KMS-11 (cell line): ENCODE measurements around the gene TMEM38A.
"Not testable (repeated sequence)": the region's sequence is repeated elsewhere in the genome, so short reads cannot be mapped to it uniquely, and the experiment has no call there.

ENCODE experiments used
- H2AFZ ChIP-seq: fragments of 200-600 bp; sonication (generic); 2 replicates; pipeline ENCODE4 v1.6.1; 2016; ENCODE audit warnings: antibody characterized with exemption, mixed run types, low read depth
- H3K27ac ChIP-seq: fragments of 200-600 bp; sonication (generic); 2 replicates; pipeline ENCODE4 v1.6.1; 2016; ENCODE audit warnings: mild to moderate bottlenecking, mixed run types
- H3K27me3 ChIP-seq: fragments of 200-600 bp; sonication (generic); 2 replicates; pipeline ENCODE4 v1.6.1; 2017; ENCODE audit warnings: mild to moderate bottlenecking, low read depth, mixed run types, moderate library complexity; ENCODE audit not compliant: insufficient read depth
- H3K36me3 ChIP-seq: fragments of 200-600 bp; sonication (generic); 2 replicates; pipeline ENCODE4 v1.6.1; 2017; ENCODE audit warnings: mild to moderate bottlenecking, mixed run types; ENCODE audit not compliant: insufficient read depth
- H3K4me1 ChIP-seq: fragments of 200-600 bp; sonication (generic); 2 replicates; pipeline ENCODE4 v1.6.1; 2016; ENCODE audit warnings: mild to moderate bottlenecking, low read depth, mixed run types; ENCODE audit not compliant: poor library complexity, severe bottlenecking
- H3K4me2 ChIP-seq: fragments of 200-600 bp; sonication (generic); 2 replicates; pipeline ENCODE4 v1.7.0; 2016; ENCODE audit warnings: mild to moderate bottlenecking, mixed run types
- H3K4me3 ChIP-seq: fragments of 200-600 bp; sonication (generic); IDR thresholded peaks from 2 replicates; pipeline ENCODE4 v1.6.1; 2017; ENCODE audit warnings: low read depth, low read length, mixed read lengths; ENCODE audit not compliant: insufficient read depth
- H3K79me2 ChIP-seq: fragments of 200-600 bp; sonication (generic); 2 replicates; pipeline ENCODE4 v1.6.1; 2016; ENCODE audit warnings: low read depth, mixed run types; ENCODE audit not compliant: insufficient read depth
- H3K9ac ChIP-seq: fragments of 200-600 bp; sonication (generic); 2 replicates; pipeline ENCODE4 v1.6.1; 2016; ENCODE audit warnings: mild to moderate bottlenecking, mixed run types
- H4K20me1 ChIP-seq: fragments of 200-600 bp; sonication (generic); 2 replicates; pipeline ENCODE4 v1.6.1; 2016; ENCODE audit warnings: mild to moderate bottlenecking, mixed run types; ENCODE audit not compliant: insufficient read depth
- CTCF ChIP-seq: fragments of 200-600 bp; sonication (generic); conservative IDR thresholded peaks from 2 replicates; pipeline ENCODE4 v1.6.1; 2017; ENCODE audit warnings: low read depth, mild to moderate bottlenecking, antibody characterized with exemption, low read length, moderate library complexity, mixed read lengths

Gene TMEM38A

GRCh38 chr19:16649734-16650133 is 11.2 kb upstream of the TMEM38A start:
- H3K27me3 ChIP-seq = no peaks in the 10 kb centered on the region
- no peak for TF ChIP-seq CTCF
- H3K36me3 ChIP-seq = peaks cover 5% of the 10 kb centered on the region; the same call in 1 of the 2 replicates
- H4K20me1 ChIP-seq = no peaks in the 10 kb centered on the region
- peaks cover 31% of the 10 kb centered on the region for H3K4me1 ChIP-seq
- no peak overlapping the region for H2AFZ ChIP-seq
- H3K9ac ChIP-seq = no peak overlapping the region
- H3K79me2 ChIP-seq = peaks cover 14% of the 10 kb centered on the region; the same call in 1 of the 2 replicates
- H3K4me2 ChIP-seq = no peak overlapping the region
- no peak overlapping the region for H3K27ac ChIP-seq
- H3K4me3 ChIP-seq = no peak overlapping the region

DNA sequence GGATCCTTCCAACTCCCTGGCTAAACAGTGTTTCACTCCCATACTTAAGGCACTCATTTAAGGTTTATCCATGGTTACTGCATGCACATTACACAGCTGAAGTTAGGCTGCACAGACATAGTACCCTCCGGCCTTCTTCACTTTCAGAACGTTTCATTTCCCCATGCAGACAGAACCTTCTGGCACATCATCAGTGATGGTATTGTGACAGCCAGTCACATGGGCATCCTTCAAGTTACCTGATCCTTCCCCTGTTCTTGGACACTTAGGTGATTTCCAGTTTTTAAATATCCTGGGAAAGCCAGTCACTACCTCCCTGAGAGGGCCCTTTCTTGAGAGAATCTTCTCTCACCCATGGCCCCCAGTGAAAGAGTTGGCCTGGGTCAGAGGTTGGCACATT is 10.1 kb upstream of the TMEM38A start:
- peaks cover 20% of the 10 kb centered on the region for H3K4me1 ChIP-seq
- H3K9ac ChIP-seq = no peak overlapping the region
- H3K27ac ChIP-seq = no peak overlapping the region
- H3K4me2 ChIP-seq = no peak overlapping the region
- peaks cover 3% of the 10 kb centered on the region; the same call in 1 of the 2 replicates for H3K79me2 ChIP-seq
- no peaks in the 10 kb centered on the region for H4K20me1 ChIP-seq
- no peak overlapping the region for H3K4me3 ChIP-seq
- no peak for TF ChIP-seq CTCF
- H2AFZ ChIP-seq = no peak overlapping the region
- H3K36me3 ChIP-seq = peaks cover 5% of the 10 kb centered on the region; the same call in 1 of the 2 replicates
- H3K27me3 ChIP-seq = no peaks in the 10 kb centered on the region

DNA sequence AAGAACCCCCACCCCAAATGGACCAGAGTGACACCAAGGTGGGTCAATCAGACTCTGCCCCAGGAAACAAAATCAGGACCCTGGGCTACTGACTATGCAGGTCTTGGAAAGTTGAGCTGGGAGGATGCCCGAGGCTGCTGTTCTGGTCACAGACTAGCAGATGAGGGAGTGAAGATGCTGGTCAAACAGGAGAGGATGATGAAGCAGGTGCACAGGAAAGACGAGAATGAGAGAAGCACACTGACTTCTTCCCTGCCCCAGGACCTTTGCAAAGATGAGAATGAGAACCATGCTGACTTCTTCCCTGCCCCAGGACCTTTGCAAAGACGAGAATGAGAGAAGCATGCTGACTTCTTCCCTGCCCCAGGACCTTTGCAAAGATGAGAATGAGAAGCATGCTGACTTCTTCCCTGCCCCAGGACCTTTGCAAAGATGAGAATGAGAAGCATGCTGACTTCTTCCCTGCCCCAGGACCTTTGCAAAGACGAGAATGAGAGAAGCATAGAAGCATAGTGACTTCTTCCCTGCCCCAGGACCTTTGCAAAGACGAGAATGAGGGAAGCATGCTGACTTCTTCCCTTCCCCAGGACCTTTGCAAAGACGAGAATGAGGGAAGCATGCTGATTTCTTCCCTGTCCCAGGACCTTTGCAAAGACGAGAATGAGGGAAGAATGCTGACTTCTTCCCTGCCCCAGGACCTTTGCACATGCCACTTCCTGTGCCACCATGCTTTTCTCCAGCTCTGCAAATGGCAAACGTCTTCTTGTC is 9.3 kb upstream of the TMEM38A start:
- H3K79me2 ChIP-seq, H2AFZ ChIP-seq, H4K20me1 ChIP-seq, H3K27ac ChIP-seq, H3K27me3 ChIP-seq, H3K4me2 ChIP-seq, H3K4me3 ChIP-seq, H3K36me3 ChIP-seq, H3K9ac ChIP-seq: not testable (repeated sequence)
- H3K4me1 ChIP-seq = peaks cover 12% of the 10 kb centered on the region

DNA sequence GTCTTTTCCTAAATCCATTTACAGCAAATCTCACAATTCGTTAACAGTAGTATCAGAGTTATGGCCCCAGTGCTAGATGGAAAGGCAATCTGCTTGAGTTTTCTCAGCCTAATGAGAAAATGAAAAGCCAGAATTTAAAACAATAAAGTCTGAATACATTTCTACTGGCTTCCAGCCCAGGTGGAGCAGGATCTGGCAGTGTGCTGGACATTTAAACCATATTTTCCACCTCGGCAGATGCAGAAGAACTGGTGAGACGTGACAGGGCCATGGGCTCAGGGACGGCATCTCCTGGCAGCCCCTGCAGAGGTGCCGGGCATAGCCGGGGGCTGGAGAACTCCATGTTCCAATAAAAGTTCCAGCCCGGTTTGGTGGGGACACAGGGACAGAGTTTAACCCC is 8.1 kb upstream of the TMEM38A start:
- no peaks in the 10 kb centered on the region for H3K27me3 ChIP-seq
- H3K36me3 ChIP-seq = peaks cover 5% of the 10 kb centered on the region; the same call in 1 of the 2 replicates
- no peak for TF ChIP-seq CTCF
- H3K4me3 ChIP-seq = no peak overlapping the region
- peaks cover 4% of the 10 kb centered on the region; the same call in 1 of the 2 replicates for H3K79me2 ChIP-seq
- H3K4me1 ChIP-seq = peaks cover 7% of the 10 kb centered on the region
- no peak overlapping the region for H3K27ac ChIP-seq
- no peaks in the 10 kb centered on the region for H4K20me1 ChIP-seq
- no peak overlapping the region for H3K4me2 ChIP-seq
- H2AFZ ChIP-seq = no peak overlapping the region
- no peak overlapping the region for H3K9ac ChIP-seq

DNA sequence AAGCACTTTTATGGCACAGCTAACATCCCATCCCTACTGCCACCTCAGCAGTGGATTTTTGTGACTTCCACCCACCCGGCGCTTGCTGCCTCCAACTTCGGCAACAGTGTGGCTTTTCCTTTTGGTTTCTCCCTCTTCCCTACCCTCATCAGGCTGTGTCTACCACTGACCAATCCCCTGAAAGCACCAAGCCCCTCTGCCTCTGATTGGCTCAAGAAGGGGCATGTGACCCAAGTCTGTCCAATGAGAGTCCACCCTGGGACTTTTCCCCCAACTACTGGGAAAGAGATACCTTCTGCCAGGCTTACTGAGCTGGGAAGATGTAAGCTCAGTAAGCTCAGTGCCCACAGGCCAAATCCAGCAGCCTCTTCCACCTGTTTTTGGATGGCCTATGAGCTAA is 6.8 kb upstream of the TMEM38A start:
- Histone ChIP-seq H3K4me3 (no peak overlapping the region), H4K20me1 (no peaks in the 10 kb centered on the region), H3K4me2 (no peak overlapping the region), H3K4me1 (peaks cover 10% of the 10 kb centered on the region), H3K36me3 (peaks cover 5% of the 10 kb centered on the region; the same call in 1 of the 2 replicates), H3K79me2 (peaks cover 17% of the 10 kb centered on the region), H3K9ac (no peak overlapping the region), H2AFZ (no peak overlapping the region), H3K27me3 (no peaks in the 10 kb centered on the region), H3K27ac (no peak overlapping the region)
- no peak for TF ChIP-seq CTCF
